HCT116 (cell line): ENCODE results near the gene GRIP2.

Source experiments
- CEBPB ChIP-seq: IDR thresholded peaks from 2 replicates; pipeline ENCODE4 v1.6.1; 2012; ENCODE audit warnings: low read depth
- MAX ChIP-seq: IDR thresholded peaks from 2 replicates; pipeline ENCODE4 v1.6.1; 2012
- POLR2A ChIP-seq: IDR thresholded peaks from 2 replicates; pipeline ENCODE4 v1.7.0; 2011; ENCODE audit warnings: borderline replicate concordance; ENCODE audit not compliant: insufficient read depth, insufficient read length; ENCODE audit errors: extremely low read depth
- ZNF274 ChIP-seq: fragments of 200-500 bp; sonication (Bioruptor generic); IDR thresholded peaks from 2 replicates; pipeline ENCODE4 v1.6.1; 2014; ENCODE audit warnings: mild to moderate bottlenecking, low read depth, low read length, inconsistent platforms
- TF ChIP-seq, protein P1 (sequence below), 3 experiments: fragments of 200-600 bp in 1 of 3; sonication (generic) in 1 of 3; IDR thresholded peaks in 2 of 3; conservative IDR thresholded peaks in 1 of 3; 2 replicates each; pipeline ENCODE4 v1.5.1; 2012 to 2017; ENCODE audit warnings: low read depth in 2 of 3, low read length in 2 of 3, antibody characterized with exemption in 1 of 3, borderline replicate concordance in 1 of 3, control low read depth in 1 of 3, mild to moderate bottlenecking in 1 of 3, mixed read lengths in 1 of 3, mixed run types in 1 of 3, moderate library complexity in 1 of 3; ENCODE audit not compliant: insufficient read depth in 1 of 3

GRCh38 chr3:14539384-14539741, 779 bp downstream of the GRIP2 start:
- TF ChIP-seq, protein P1, sequence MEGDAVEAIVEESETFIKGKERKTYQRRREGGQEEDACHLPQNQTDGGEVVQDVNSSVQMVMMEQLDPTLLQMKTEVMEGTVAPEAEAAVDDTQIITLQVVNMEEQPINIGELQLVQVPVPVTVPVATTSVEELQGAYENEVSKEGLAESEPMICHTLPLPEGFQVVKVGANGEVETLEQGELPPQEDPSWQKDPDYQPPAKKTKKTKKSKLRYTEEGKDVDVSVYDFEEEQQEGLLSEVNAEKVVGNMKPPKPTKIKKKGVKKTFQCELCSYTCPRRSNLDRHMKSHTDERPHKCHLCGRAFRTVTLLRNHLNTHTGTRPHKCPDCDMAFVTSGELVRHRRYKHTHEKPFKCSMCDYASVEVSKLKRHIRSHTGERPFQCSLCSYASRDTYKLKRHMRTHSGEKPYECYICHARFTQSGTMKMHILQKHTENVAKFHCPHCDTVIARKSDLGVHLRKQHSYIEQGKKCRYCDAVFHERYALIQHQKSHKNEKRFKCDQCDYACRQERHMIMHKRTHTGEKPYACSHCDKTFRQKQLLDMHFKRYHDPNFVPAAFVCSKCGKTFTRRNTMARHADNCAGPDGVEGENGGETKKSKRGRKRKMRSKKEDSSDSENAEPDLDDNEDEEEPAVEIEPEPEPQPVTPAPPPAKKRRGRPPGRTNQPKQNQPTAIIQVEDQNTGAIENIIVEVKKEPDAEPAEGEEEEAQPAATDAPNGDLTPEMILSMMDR (IDR thresholded peaks at IDR 0.05 in 2 of 3, conservative IDR thresholded peaks at IDR 0.05 in 1 of 3; ENCODE audit: borderline replicate concordance in 1 of 3, insufficient read depth in 1 of 3, low read depth in 2 of 3, low read length in 2 of 3), result no peak
- TF ChIP-seq CEBPB (no peak), MAX (no peak), POLR2A (no peak), ZNF274 (no peak)
